Neural progenitor cell (in vitro differentiated cells): ENCODE results near the gene LZIC. TPM values are rescaled to one million over a fixed set of nuclear protein-coding genes. Genes with fewer than 3 reads are reported as not detected.

ENCODE experiments used
- DNase-seq: peaks from one replicate; pipeline ENCODE4 v3.0.0-alpha.2; 2016; ENCODE audit warnings: low spot score
- H2AFZ ChIP-seq: fragments of 200-600 bp; sonication (generic); replicated peaks from 2 replicates; pipeline ENCODE4 v1.6.1; 2016; ENCODE audit warnings: antibody characterized with exemption
- H3F3A ChIP-seq: fragments of 200-600 bp; sonication (generic); 2 replicates; pipeline ENCODE4 v1.6.1; 2016; ENCODE audit warnings: antibody characterized with exemption, low read depth
- H3K27ac ChIP-seq: fragments of 200-600 bp; sonication (generic); 2 replicates; pipeline ENCODE4 v1.5.1; 2016; ENCODE audit warnings: mild to moderate bottlenecking
- H3K27me3 ChIP-seq: fragments of 200-600 bp; sonication (generic); 2 replicates; pipeline ENCODE4 v1.6.1; 2016; ENCODE audit warnings: mild to moderate bottlenecking, moderate library complexity
- H3K36me3 ChIP-seq: fragments of 200-600 bp; sonication (generic); 2 replicates; pipeline ENCODE4 v1.5.1; 2016
- H3K4me1 ChIP-seq: fragments of 200-600 bp; sonication (generic); 2 replicates; pipeline ENCODE4 v1.6.1; 2016; ENCODE audit warnings: mixed run types
- H3K4me2 ChIP-seq: fragments of 200-600 bp; sonication (generic); 2 replicates; pipeline ENCODE4 v1.6.1; 2016
- H3K4me3 ChIP-seq: fragments of 200-600 bp; sonication (generic); 2 replicates; pipeline ENCODE4 v1.5.1; 2016
- H3K79me2 ChIP-seq: fragments of 200-600 bp; sonication (generic); 2 replicates; pipeline ENCODE4 v1.6.1; 2016; ENCODE audit warnings: low read depth
- H3K9ac ChIP-seq: fragments of 200-600 bp; sonication (generic); 2 replicates; pipeline ENCODE4 v1.6.1; 2016
- H3K9me3 ChIP-seq: fragments of 200-600 bp; sonication (generic); 2 replicates; pipeline ENCODE4 v1.5.1; 2016; ENCODE audit warnings: low read depth
- H4K20me1 ChIP-seq: fragments of 200-600 bp; sonication (generic); 2 replicates; pipeline ENCODE4 v1.6.1; 2016; ENCODE audit warnings: low read depth
- H3K27ac Mint-ChIP-seq: 3 replicates; pipeline ENCODE4 v1.8.0; 2021; ENCODE audit warnings: mixed read lengths
- H3K27me3 Mint-ChIP-seq: 2 replicates; pipeline ENCODE4 v1.8.0; 2022; ENCODE audit warnings: low read depth, mild to moderate bottlenecking, inconsistent platforms, moderate library complexity, mixed read lengths; ENCODE audit not compliant: insufficient read depth
- H3K36me3 Mint-ChIP-seq: 3 replicates; pipeline ENCODE4 v1.8.0; 2021; ENCODE audit warnings: mixed read lengths
- H3K4me1 Mint-ChIP-seq: 3 replicates; pipeline ENCODE4 v1.8.0; 2021; ENCODE audit warnings: mixed read lengths
- H3K4me3 Mint-ChIP-seq: 3 replicates; pipeline ENCODE4 v1.8.0; 2021; ENCODE audit warnings: mild to moderate bottlenecking, moderate library complexity, mixed read lengths
- H3K9me3 Mint-ChIP-seq: 3 replicates; pipeline ENCODE4 v1.8.0; 2020; ENCODE audit warnings: mixed read lengths
- EZH2 ChIP-seq: fragments of 200-600 bp; sonication (generic); IDR thresholded peaks from 2 replicates; pipeline ENCODE4 v1.6.1; 2017; ENCODE audit warnings: antibody characterized with exemption, mild to moderate bottlenecking, moderate library complexity
- EZH2phosphoT487 ChIP-seq: fragments of 200-600 bp; sonication (generic); IDR thresholded peaks from 2 replicates; pipeline ENCODE4 v1.6.1; 2017; ENCODE audit warnings: antibody characterized with exemption
- total RNA-seq: library from RNA; depleted of rRNA; stranded (reverse); fragments of >200 nt; gene quantifications from 2 replicates; pipeline ENCODE4 v1.2.3, GENCODE V29; 2015; ENCODE audit warnings: low replicate concordance
- TF ChIP-seq, protein P1 (sequence below): fragments of 200-600 bp; sonication (generic); IDR thresholded peaks from 2 replicates; pipeline ENCODE4 v1.5.1; 2017; ENCODE audit warnings: antibody characterized with exemption, mild to moderate bottlenecking

LZIC gene
- total RNA-seq, 1 donor from 2014 or later: 60.6 TPM

DNA sequence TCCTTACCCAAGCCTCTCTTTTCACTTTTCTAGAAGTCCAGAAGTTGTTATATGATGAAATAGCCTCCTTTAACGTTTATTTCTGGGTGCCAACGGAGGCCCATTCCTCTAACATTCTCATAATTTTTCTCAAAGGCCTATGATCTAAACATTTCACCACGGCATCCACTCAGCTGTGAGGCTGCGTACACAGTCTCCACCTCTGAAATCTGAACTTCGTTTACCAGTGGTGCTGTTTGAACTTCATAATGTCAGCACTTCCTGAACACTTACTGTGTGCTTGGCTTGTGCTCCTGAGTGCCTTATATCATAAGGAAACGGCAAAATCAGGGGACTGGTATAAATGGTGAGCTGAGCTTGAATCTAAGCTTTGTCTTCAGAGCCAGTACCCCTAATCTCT lies 41.8 kb upstream of the LZIC start:
- Mint-ChIP-seq H3K9me3 (no peaks in the 10 kb centered on the region), H3K4me1 (no peaks in the 10 kb centered on the region), H3K4me3 (no peak overlapping the region), H3K36me3 (peaks cover 11% of the 10 kb centered on the region), H3K27ac (no peak overlapping the region), H3K27me3 (no peaks in the 10 kb centered on the region)
- no peaks in the 10 kb centered on the region for H3F3A ChIP-seq
- H4K20me1 ChIP-seq: no peaks in the 10 kb centered on the region
- no peaks in the 10 kb centered on the region for H3K27me3 ChIP-seq
- H3K4me1 ChIP-seq: no peaks in the 10 kb centered on the region
- H3K36me3 ChIP-seq: no peaks in the 10 kb centered on the region
- DNase-seq: no peak
- H3K9me3 ChIP-seq: no peaks in the 10 kb centered on the region
- no peak overlapping the region for H3K27ac ChIP-seq
- no peak overlapping the region for H3K9ac ChIP-seq
- H3K79me2 ChIP-seq: no peaks in the 10 kb centered on the region
- H3K4me3 ChIP-seq: no peak overlapping the region
- TF ChIP-seq EZH2: no peak
- TF ChIP-seq EZH2phosphoT487: no peak
- TF ChIP-seq, protein P1, sequence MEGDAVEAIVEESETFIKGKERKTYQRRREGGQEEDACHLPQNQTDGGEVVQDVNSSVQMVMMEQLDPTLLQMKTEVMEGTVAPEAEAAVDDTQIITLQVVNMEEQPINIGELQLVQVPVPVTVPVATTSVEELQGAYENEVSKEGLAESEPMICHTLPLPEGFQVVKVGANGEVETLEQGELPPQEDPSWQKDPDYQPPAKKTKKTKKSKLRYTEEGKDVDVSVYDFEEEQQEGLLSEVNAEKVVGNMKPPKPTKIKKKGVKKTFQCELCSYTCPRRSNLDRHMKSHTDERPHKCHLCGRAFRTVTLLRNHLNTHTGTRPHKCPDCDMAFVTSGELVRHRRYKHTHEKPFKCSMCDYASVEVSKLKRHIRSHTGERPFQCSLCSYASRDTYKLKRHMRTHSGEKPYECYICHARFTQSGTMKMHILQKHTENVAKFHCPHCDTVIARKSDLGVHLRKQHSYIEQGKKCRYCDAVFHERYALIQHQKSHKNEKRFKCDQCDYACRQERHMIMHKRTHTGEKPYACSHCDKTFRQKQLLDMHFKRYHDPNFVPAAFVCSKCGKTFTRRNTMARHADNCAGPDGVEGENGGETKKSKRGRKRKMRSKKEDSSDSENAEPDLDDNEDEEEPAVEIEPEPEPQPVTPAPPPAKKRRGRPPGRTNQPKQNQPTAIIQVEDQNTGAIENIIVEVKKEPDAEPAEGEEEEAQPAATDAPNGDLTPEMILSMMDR: no peak
- no peak overlapping the region for H2AFZ ChIP-seq
- H3K4me2 ChIP-seq: no peak overlapping the region

DNA sequence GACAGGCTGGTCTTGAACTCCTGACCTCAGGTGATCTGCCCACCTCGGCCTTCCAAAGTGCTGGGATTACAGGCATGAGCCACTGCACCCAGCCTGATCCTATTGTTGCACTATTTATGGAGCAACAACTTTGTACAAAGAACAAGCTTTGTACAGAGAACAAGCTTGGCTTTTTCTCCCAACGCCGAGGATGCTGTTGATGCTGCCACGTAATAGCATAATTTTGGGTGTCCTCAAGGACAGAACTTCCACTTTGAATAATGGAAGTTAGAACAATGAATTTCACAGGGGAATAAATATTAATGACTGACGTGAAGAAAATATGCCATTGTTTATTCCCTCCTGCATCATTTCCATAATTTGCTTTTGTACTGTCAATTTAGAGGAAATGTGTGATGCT lies 41.1 kb upstream of the LZIC start:
- no peak overlapping the region for H3K4me3 ChIP-seq
- H3K4me1 Mint-ChIP-seq: no peaks in the 10 kb centered on the region
- no peak overlapping the region for H3K9ac ChIP-seq
- H3K27me3 ChIP-seq: no peaks in the 10 kb centered on the region
- H3K79me2 ChIP-seq: no peaks in the 10 kb centered on the region
- no peak overlapping the region for H3K4me3 Mint-ChIP-seq
- no peaks in the 10 kb centered on the region for H3K9me3 ChIP-seq
- no peak overlapping the region for H3K4me2 ChIP-seq
- no peak for DNase-seq
- no peaks in the 10 kb centered on the region for H3K9me3 Mint-ChIP-seq
- H3K36me3 Mint-ChIP-seq: peaks cover 11% of the 10 kb centered on the region
- H3F3A ChIP-seq: no peaks in the 10 kb centered on the region
- H3K27ac ChIP-seq: no peak overlapping the region
- H3K27ac Mint-ChIP-seq: no peak overlapping the region
- TF ChIP-seq, protein P1: no peak
- no peak for TF ChIP-seq EZH2
- no peak for TF ChIP-seq EZH2phosphoT487
- no peaks in the 10 kb centered on the region for H3K27me3 Mint-ChIP-seq
- H3K36me3 ChIP-seq: no peaks in the 10 kb centered on the region
- no peaks in the 10 kb centered on the region for H3K4me1 ChIP-seq
- no peak overlapping the region for H2AFZ ChIP-seq
- no peaks in the 10 kb centered on the region for H4K20me1 ChIP-seq

GRCh38 chr1:9960706-9961562 lies 17.7 kb upstream of the LZIC start:
- peaks cover 3% of the 10 kb centered on the region for H3K27me3 Mint-ChIP-seq
- H3K36me3 ChIP-seq: no peaks in the 10 kb centered on the region
- H3K79me2 ChIP-seq: no peaks in the 10 kb centered on the region
- peak overlapping the region; percentile 21 for H3K27ac ChIP-seq
- H3K4me2 ChIP-seq: peak overlapping the region; percentile 56
- H3K27me3 ChIP-seq: no peaks in the 10 kb centered on the region
- peaks cover 7% of the 10 kb centered on the region for H3K4me1 ChIP-seq
- no peak overlapping the region for H3K9ac ChIP-seq
- H3F3A ChIP-seq: peaks cover 11% of the 10 kb centered on the region
- peak overlapping the region; percentile 69 for H3K27ac Mint-ChIP-seq
- H3K9me3 ChIP-seq: no peaks in the 10 kb centered on the region
- H3K4me3 ChIP-seq: no peak overlapping the region
- H3K4me3 Mint-ChIP-seq: no peak overlapping the region
- H3K4me1 Mint-ChIP-seq: peaks cover 9% of the 10 kb centered on the region
- peaks cover 2% of the 10 kb centered on the region for H4K20me1 ChIP-seq
- peak; percentile 58 for DNase-seq
- TF ChIP-seq EZH2: no peak
- no peak for TF ChIP-seq EZH2phosphoT487
- TF ChIP-seq, protein P1: no peak
- H2AFZ ChIP-seq: peak overlapping the region; percentile 48
- no peaks in the 10 kb centered on the region for H3K9me3 Mint-ChIP-seq
- peaks cover 2% of the 10 kb centered on the region for H3K36me3 Mint-ChIP-seq
